Glomerular visceral epithelial cell (primary cell): ENCODE results near the gene PTGR1.

ENCODE experiments used
- DNase-seq: peaks from one replicate; pipeline ENCODE4 v3.0.0-alpha.2; 2016; ENCODE audit errors: extremely low spot score

The PTGR1 gene

DNA sequence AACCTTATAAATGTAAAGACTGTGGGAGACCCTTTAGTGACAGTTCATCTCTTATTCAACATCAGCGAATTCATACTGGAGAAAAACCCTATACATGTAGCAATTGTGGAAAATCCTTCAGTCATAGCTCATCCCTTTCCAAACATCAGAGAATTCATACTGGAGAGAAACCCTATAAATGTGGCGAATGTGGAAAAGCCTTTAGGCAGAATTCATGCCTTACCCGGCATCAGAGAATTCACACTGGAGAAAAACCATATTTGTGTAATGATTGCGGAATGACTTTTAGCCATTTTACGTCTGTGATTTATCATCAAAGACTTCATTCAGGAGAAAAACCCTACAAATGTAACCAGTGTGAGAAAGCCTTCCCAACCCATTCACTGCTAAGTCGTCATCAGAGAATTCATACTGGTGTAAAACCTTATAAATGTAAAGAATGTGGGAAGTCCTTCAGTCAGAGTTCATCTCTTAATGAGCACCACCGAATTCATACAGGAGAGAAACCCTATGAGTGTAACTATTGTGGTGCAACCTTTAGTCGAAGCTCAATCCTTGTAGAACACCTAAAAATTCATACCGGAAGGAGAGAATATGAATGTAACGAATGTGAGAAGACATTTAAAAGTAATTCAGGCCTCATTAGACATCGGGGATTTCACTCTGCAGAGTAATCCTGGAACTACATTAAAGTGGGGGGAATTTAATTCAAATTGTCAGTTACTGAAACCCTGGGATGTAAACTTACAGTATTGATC, 56.8 kb downstream of the PTGR1 start:
- no peak for DNase-seq

- DNase-seq, result no peak
These were observed 66.2 kb downstream of the PTGR1 start for GRCh38 chr9:111533099-111533790.

GRCh38 chr9:111531716-111532115, 67.7 kb downstream of the PTGR1 start:
- DNase-seq, result no peak

DNA sequence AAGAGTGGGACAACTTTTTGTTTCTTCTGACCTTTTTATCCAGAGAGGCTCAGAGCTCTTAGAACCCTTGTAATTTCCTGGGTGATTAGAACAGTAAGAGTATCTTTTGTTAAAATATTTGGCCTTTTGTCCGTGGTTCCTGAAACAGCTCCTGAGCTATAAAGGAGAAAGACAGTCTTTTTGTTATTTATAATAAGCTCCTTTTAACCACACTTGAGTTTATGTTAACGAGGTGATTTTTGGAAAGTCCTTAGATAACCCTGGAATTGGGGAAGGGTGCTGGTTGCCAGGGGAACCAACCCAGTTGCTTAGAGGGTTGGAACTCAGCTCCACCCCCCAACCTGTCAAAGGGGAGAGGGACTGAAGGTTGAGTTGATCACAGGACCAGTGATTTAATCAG, 69.7 kb downstream of the PTGR1 start:
- DNase-seq, result no peak

DNA sequence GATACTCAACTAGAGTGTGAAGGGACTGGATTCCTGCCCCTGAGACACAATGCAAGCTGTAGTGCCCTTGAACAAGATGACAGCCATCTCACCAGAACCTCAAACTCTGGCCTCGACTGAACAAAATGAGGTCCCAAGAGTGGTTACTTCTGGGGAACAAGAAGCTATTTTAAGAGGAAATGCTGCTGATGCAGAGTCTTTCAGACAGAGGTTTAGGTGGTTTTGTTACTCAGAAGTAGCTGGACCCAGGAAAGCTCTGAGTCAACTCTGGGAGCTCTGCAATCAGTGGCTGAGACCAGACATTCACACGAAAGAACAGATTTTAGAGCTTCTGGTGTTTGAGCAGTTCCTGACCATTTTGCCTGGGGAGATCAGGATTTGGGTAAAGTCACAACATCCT, 72.1 kb downstream of the PTGR1 start:
- DNase-seq, result no peak

- DNase-seq, result peak; percentile 69
These were observed 74.1 kb downstream of the PTGR1 start, which contains the start of gene ZNF483 for GRCh38 chr9:111525056-111525977. TSS of gene ZNF483 (plus strand) at chr9:111525179. CDS start at chr9:111527396, 2,217 bp downstream.

DNA sequence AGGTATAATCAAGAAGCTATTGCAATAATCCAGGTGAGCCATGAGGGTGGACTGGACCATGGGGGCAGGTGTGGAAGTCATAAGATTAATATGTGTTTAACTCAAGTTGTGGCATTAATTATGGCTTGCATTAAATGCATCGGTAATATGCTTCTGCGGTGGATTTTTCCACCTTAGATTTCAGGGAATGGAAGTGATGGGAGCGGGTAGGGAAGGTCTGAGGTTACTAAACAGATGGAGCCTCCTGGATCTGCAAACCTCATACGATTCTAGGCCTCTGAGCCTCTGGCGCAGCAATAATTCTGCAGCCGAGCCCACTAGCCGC, 74.8 kb downstream of the PTGR1 start:
- no peak for DNase-seq

DNA sequence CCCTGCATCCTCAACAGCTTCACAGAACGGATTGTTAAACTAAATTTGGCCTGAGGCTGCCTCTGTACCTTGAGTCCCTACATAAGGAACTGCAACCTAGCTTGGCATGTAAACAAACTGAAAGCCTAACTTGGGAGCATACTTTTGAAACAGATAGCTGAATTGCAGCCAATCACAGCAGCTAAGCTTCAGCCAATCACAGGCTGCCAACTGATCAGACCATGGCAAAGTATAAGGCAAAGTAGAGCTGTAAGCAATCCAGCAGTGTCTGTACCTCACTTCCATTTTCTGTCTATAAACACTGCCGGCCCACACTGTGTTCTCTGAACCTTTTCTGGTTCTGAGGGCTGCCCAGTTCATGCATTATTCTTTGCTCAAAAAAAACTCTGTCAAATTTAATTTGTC, 83.4 kb downstream of the PTGR1 start:
- no peak for DNase-seq

- no peak for DNase-seq
These were observed 84.5 kb downstream of the PTGR1 start for GRCh38 chr9:111514967-111515366.
